Adrenal gland (tissue), 12 donors: Measurements from ENCODE around the gene ARL3. TPM values are rescaled to one million over a fixed set of nuclear protein-coding genes. Genes with fewer than 3 reads are reported as not detected.
"Not testable (repeated sequence)": the region's sequence is repeated elsewhere in the genome, so short reads cannot be mapped to it uniquely, and the experiment has no call there.

Experiments used
- DNase-seq, 7 donors: peaks; one replicate each; pipeline ENCODE4 v3.0.0-alpha.2; 2019 to 2020
- H3K27ac ChIP-seq, 5 donors: fragments of 200-600 bp; sonication (generic) in 4 of 5; 1 replicate in 3 of 5; 2 replicates in 2 of 5; pipeline versions ENCODE4 v1.5.1 to v1.8.0; 2016 to 2020; ENCODE audit warnings: mild to moderate bottlenecking in 1 of 5
- H3K27me3 ChIP-seq: fragments of 200-600 bp; 2 replicates; pipeline ENCODE4 v1.8.0; 2021
- H3K36me3 ChIP-seq, 2 donors: fragments of 200-600 bp; replicated peaks in 1 of 2; 1 replicate in 1 of 2; 2 replicates in 1 of 2; pipeline versions ENCODE4 v1.5.1 to v1.8.0; 2018 to 2022
- H3K4me1 ChIP-seq, 2 donors: fragments of 200-600 bp; replicated peaks in 1 of 2; 1 replicate in 1 of 2; 2 replicates in 1 of 2; pipeline versions ENCODE4 v1.5.1 to v1.8.0; 2018 to 2021
- H3K4me3 ChIP-seq, 4 donors: fragments of 200-600 bp; sonication (generic) in 3 of 4; one replicate each; pipeline ENCODE4 v1.5.1; 2016 to 2018
- H3K9me3 ChIP-seq, 3 donors: fragments of 200-600 bp; sonication (generic) in 1 of 3; replicated peaks in 1 of 3; 1 replicate in 2 of 3; 2 replicates in 1 of 3; pipeline versions ENCODE4 v1.5.1 to v1.8.0; 2016 to 2021
- CTCF ChIP-seq, 6 experiments: fragments of 450-650 bp in 4 of 6; fragments of 200-600 bp in 2 of 6; sonication (generic) in 1 of 6; IDR thresholded peaks; 1 replicate in 5 of 6; 2 replicates in 1 of 6; pipeline versions ENCODE4 v1.5.1 to v1.8.0; 2016 to 2021; ENCODE audit warnings: antibody characterized with exemption in 6 of 6, mild to moderate bottlenecking in 2 of 6, moderate library complexity in 1 of 6
- POLR2A ChIP-seq, 2 donors: fragments of 450-650 bp; IDR thresholded peaks; one replicate each; pipeline ENCODE4 v1.6.1; 2017; ENCODE audit warnings: antibody characterized with exemption in 2 of 2, mild to moderate bottlenecking in 2 of 2, moderate library complexity in 1 of 2
- WGBS, 4 donors: extraction: QIAGEN DNeasy Blood & Tissue Kit in 2 of 4; methylation state at CpG; one replicate each; pipeline versions ENCODE4 v1.1.5 to v1.1.7; 2013 to 2017; 5-methylcytosine and 5-hydroxymethylcytosine counted together
- intact Hi-C, 2 donors: fragments of 100-400 bp; cut with DNase I; formaldehyde crosslinking; loops; one replicate each; pipeline versions ENCODE4 v1.14.1 to v1.15.0; 2022 to 2023
- polyA plus RNA-seq, 3 donors: library from polyadenylated mRNA; stranded (reverse); fragments of 200-250 nt in 2 of 3; fragments of 350-450 nt in 1 of 3; fragmentation: Illumina TruSeq in 1 of 3; extraction: RNeasy Lipid Tissue Mini Kit (QIAGEN cat#74804) in 1 of 3; gene quantifications; one replicate each; pipeline ENCODE4 v1.2.3, GENCODE V29; 2013 to 2014
- total RNA-seq, 9 donors: library from RNA; depleted of rRNA in 4 of 9; stranded (reverse); fragments of >200 nt in 4 of 9; fragments of 120-200 nt in 1 of 9; fragmentation: NEBNext Ultra II Directional in 1 of 9; extraction: Animal tissue kit (Norgen Biotek cat#: 25700) in 1 of 9; gene quantifications; one replicate each; pipeline versions ENCODE4 v1.1.0 to v1.2.4, GENCODE V29; 2013 to 2023
- donor health status: healthy with polysubstance abuse.
- donor health status: Bipolar disorder and iron deficiency.
- donor health status: DM: yes; HTN: yes; CAD: no.
- donor health status: DM: no; HTN: no; CAD: no.
- donor health status: DM: no; HTN: no; CAD: no.
- donor health status: DM: yes; HTN: yes; CAD: no.

The ARL3 gene
- total and polyA plus RNA-seq, 12 donors: 4.8 to 20.5 (median 8.8) TPM

DNA sequence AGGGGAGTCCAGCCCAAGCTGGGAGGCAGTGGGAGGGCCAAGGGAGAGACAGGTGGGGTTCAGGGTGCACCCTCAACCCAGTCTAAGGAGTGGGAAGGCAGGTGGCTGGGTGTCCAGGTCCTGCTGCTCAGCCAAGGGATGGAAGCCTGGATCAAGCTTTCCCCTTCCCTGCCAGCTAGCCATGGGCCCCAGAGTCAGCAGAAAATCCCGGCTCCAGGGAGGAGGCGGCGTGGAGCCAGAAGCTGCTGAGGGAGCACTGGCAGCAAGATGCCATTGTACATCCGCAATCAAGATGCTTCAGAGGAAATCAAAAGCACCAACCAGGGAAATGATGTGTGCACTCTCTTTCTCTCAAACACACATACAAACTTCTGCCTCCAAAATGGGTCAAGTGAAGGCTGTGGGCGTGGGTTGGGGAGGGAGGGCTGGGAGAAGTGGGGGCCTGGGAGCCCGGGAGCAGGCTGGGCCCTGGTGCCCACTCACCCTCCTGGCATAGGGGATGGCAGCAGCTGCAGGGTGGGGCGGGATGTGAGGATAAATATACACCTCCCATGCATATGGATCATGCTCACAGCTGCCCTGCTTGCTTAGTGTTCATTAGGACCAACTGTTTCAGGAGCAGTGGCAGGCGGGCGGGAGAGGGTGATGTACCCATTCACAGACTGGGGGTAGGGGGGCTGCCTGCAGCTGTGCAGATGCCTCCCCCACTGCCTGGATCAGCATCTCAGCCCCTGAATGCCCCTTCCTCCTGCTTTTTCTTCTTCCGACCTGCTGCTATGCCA is 45.7 kb downstream of the ARL3 start:
- no peaks in the 10 kb centered on the region for H3K9me3 ChIP-seq
- DNase-seq: peak in 2 of 7 donors; percentile 20 to 50
- no peak overlapping the region for H3K4me3 ChIP-seq
- 80 to 90% (median 89%) methylated on average over 6 to 10 of the region's 10 CpGs for WGBS, 4 donors
- H3K27me3 ChIP-seq: no peaks in the 10 kb centered on the region
- H3K27ac ChIP-seq: peak overlapping the region in 1 of 5 donors; percentile 45
- H3K4me1 ChIP-seq: peaks cover 0 to 4% of the 10 kb centered on the region in 2 donors
- TF ChIP-seq CTCF (IDR thresholded peaks at IDR 0.05) (no peak), POLR2A (IDR thresholded peaks at IDR 0.05) (no peak)
- H3K36me3 ChIP-seq: no peaks in the 10 kb centered on the region
- intact Hi-C loops: no loop called here

DNA sequence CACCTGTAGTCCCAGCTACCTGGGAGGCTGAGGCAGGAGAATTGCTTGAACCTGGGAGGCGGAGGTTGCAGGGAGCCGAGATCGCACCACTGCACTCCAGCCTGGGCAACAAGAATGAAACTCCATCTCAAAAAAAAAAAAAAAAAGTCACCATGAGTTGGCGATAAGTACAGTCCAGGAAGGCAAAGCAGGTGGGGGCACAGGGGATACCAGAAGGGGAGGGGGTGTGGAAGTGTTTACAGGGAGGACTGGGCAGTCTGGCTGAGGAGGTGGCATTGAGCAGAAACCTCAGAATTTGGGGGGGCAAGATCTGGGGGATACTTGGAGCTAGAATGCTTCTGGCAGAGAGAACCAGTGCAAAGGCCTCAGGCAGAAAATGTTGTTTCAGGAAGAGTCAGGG is 46.8 kb downstream of the ARL3 start:
- H3K36me3 ChIP-seq, DNase-seq, intact Hi-C loops, H3K4me3 ChIP-seq, H3K4me1 ChIP-seq, H3K27me3 ChIP-seq, H3K9me3 ChIP-seq, H3K27ac ChIP-seq: not testable (repeated sequence)
- WGBS, 4 donors: 91 to 96% (median 94%) methylated on average over 4 of the region's 4 CpGs

DNA sequence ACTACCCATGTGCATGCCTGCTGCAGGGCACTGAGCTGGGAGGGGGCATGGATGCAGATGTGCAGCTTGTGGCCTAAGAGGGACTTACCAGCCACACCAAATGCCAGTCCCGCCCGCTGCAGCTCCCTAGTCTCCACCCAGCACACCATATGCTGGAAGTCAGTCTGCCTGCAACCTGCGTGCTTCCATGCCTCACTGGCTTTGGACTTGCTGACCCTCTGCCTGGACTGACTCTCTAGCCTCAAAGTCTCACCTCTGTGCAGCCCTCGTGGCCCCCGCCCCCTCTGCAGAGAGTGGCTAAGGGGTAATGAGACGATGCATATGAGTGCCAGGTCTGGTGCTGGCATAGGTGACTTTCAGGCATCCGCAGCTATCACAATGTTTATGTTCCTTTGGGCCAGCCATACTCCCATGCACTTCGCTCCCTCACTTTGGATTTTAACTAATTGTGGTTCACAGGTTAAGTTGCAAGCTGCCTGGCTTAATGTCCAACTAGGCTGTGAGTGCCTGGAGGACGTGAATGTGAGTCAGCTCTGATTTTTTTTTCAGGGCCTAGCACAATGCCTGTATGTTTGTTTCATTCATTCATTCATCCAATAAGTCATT is 48.2 kb downstream of the ARL3 start:
- H3K36me3 ChIP-seq: no peaks in the 10 kb centered on the region
- H3K27me3 ChIP-seq: no peaks in the 10 kb centered on the region
- peak in 2 of 7 donors; percentile 17 to 23 for DNase-seq
- H3K4me3 ChIP-seq: no peak overlapping the region
- intact Hi-C loops: no loop called here
- WGBS, 4 donors: 67 to 83% (median 78%) methylated on average over 4 to 9 of the region's 9 CpGs
- peaks cover 5% of the 10 kb centered on the region in 2 donors for H3K4me1 ChIP-seq
- TF ChIP-seq POLR2A (IDR thresholded peaks at IDR 0.05): no peak
- TF ChIP-seq CTCF (IDR thresholded peaks at IDR 0.05): no peak
- H3K27ac ChIP-seq: no peak overlapping the region
- no peaks in the 10 kb centered on the region for H3K9me3 ChIP-seq

GRCh38 chr10:102661658-102662028 is 52.6 kb downstream of the ARL3 start:
- no peak for DNase-seq
- 50 to 64% (median 59%) methylated on average over 4 to 6 of the region's 6 CpGs for WGBS, 4 donors
- peaks cover 11 to 32% of the 10 kb centered on the region in 2 donors for H3K4me1 ChIP-seq
- H3K36me3 ChIP-seq: peaks cover 0 to 22% of the 10 kb centered on the region in 2 donors
- H3K9me3 ChIP-seq: no peaks in the 10 kb centered on the region
- no peak overlapping the region for H3K4me3 ChIP-seq
- H3K27ac ChIP-seq: peak overlapping the region in 1 of 5 donors; percentile 27
- intact Hi-C loops: no loop called here
- H3K27me3 ChIP-seq: no peaks in the 10 kb centered on the region
- TF ChIP-seq POLR2A (IDR thresholded peaks at IDR 0.05) (no peak), CTCF (IDR thresholded peaks at IDR 0.05) (no peak)
